ENCODE results near the gene DLG2. TPM values are rescaled to one million over a fixed set of nuclear protein-coding genes. Genes with fewer than 3 reads are reported as not detected.

Gene DLG2
- total RNA-seq, 1 experiment from 2014 or later = 17.5 TPM

GRCh38 chr11:85530634-85531033 lies 96.5 kb downstream of the DLG2 start:
- Mint-ChIP-seq H3K36me3 (peaks cover 35% of the 10 kb centered on the region), H3K27ac (no peak overlapping the region), H3K4me1 (peaks cover 47% of the 10 kb centered on the region), H3K9me3 (peaks cover 35% of the 10 kb centered on the region), H3K27me3 (ENCODE audit: low read depth) (no peaks in the 10 kb centered on the region), H3K4me3 (no peak overlapping the region)
- ChIA-PET CTCF (no interaction called here), POLR2A (interaction anchor here (0.5 kb wide), 1 partner anchor 531 kb away, joined by 3 read pairs; no protein-coding TSS in a partner anchor)
- DNase-seq (ENCODE audit: low spot score) = no peak
- ATAC-seq = no peak
- no peak for TF ChIP-seq OVOL2 (CRISPR knock-in tag; IDR thresholded peaks at IDR 0.05; ENCODE audit: borderline replicate concordance)
- TF ChIP-seq ZSCAN18 (CRISPR knock-in tag; IDR thresholded peaks at IDR 0.05) = no peak
- no peak for TF ChIP-seq PRRX2 (CRISPR knock-in tag; IDR thresholded peaks at IDR 0.05)
- TF ChIP-seq AFF4 (CRISPR knock-in tag; IDR thresholded peaks at IDR 0.05; ENCODE audit: borderline replicate concordance) = no peak
- TF ChIP-seq FOXJ3 (CRISPR knock-in tag; IDR thresholded peaks at IDR 0.05; ENCODE audit: borderline replicate concordance) = no peak
- no peak for TF ChIP-seq ZNF512 (CRISPR knock-in tag; IDR thresholded peaks at IDR 0.05; ENCODE audit: borderline replicate concordance)
- no peak for TF ChIP-seq SMAD3 (CRISPR knock-in tag; IDR thresholded peaks at IDR 0.05; ENCODE audit: borderline replicate concordance)
- TF ChIP-seq TEAD4 (CRISPR knock-in tag; IDR thresholded peaks at IDR 0.05) = no peak
- TF ChIP-seq ERG (CRISPR knock-in tag; IDR thresholded peaks at IDR 0.05) = no peak
- no peak for TF ChIP-seq NR2C2 (CRISPR knock-in tag; IDR thresholded peaks at IDR 0.05)

GRCh38 chr11:85526564-85526963 lies 100.6 kb downstream of the DLG2 start:
- CTCF ChIA-PET = no interaction called here
- peaks cover 46% of the 10 kb centered on the region for H3K9me3 Mint-ChIP-seq

More at GRCh38 chr11:85526564-85526963, 100.6 kb downstream of the DLG2 start:
- no peak for DNase-seq (ENCODE audit: low spot score)
- peaks cover 53% of the 10 kb centered on the region for H3K36me3 Mint-ChIP-seq
- POLR2A ChIA-PET = no interaction called here
- H3K27ac Mint-ChIP-seq = peak overlapping the region; percentile 93
- peaks cover 2% of the 10 kb centered on the region; the same call in 1 of the 2 replicates for H3K27me3 Mint-ChIP-seq (ENCODE audit: low read depth)
- peak overlapping the region; percentile 1; the same call in 1 of the 2 replicates for H3K4me3 Mint-ChIP-seq
- H3K4me1 Mint-ChIP-seq = peaks cover 50% of the 10 kb centered on the region
- peak; percentile 52 for ATAC-seq
- no peak for TF ChIP-seq MLX (CRISPR knock-in tag; IDR thresholded peaks at IDR 0.05)
- no peak for TF ChIP-seq USF1 (CRISPR knock-in tag; IDR thresholded peaks at IDR 0.05)
- no peak for TF ChIP-seq ZNF121 (CRISPR knock-in tag; IDR thresholded peaks at IDR 0.05)
- TF ChIP-seq GRHL2 (CRISPR knock-in tag; IDR thresholded peaks at IDR 0.05; ENCODE audit: insufficient replicate concordance, severe bottlenecking) = no peak
- TF ChIP-seq TP53 (CRISPR knock-in tag; IDR thresholded peaks at IDR 0.05) = no peak

Data from WTC11 (cell line).